ENCODE results near the gene STRADA.

Gene STRADA

GRCh38 chr17:63657786-63658185 is 83.8 kb downstream of the STRADA start:
- in situ Hi-C loops (cut with MboI; ENCODE audit: low pct_unique_long_range_greater_than_20kb, low sequenced_read_pairs), result no loop called here
- DNase-seq, result no peak

- in situ Hi-C loops (cut with MboI; ENCODE audit: low pct_unique_long_range_greater_than_20kb, low sequenced_read_pairs), result no loop called here
- DNase-seq, result no peak
These were observed 88.5 kb downstream of the STRADA start for GRCh38 chr17:63653050-63653449.

Measured in KBM-7 (cell line).